Esophagus muscularis mucosa (tissue), 4 donors: ENCODE measurements around the gene LRMDA. TPM values are rescaled to one million over a fixed set of nuclear protein-coding genes. Genes with fewer than 3 reads are reported as not detected.

ENCODE experiments used
- DNase-seq: peaks from one replicate; pipeline ENCODE4 v3.0.0-alpha.2; 2017; ENCODE audit errors: extremely low spot score
- H3K27ac ChIP-seq, 4 donors: fragments of 200-600 bp; sonication (generic); replicated peaks in 1 of 4; 1 replicate in 3 of 4; 2 replicates in 1 of 4; pipeline ENCODE4 v1.5.1; 2016 to 2019; ENCODE audit warnings: mild to moderate bottlenecking in 1 of 4
- H3K27me3 ChIP-seq, 4 donors: fragments of 200-600 bp; sonication (generic); one replicate each; pipeline versions ENCODE4 v1.5.1 to v1.6.0; 2016 to 2019
- H3K36me3 ChIP-seq, 4 donors: fragments of 200-600 bp; sonication (generic); one replicate each; pipeline ENCODE4 v1.5.1; 2016 to 2019
- H3K4me1 ChIP-seq, 4 donors: fragments of 200-600 bp; sonication (generic); one replicate each; pipeline ENCODE4 v1.5.1; 2016 to 2019
- H3K4me3 ChIP-seq, 4 donors: fragments of 200-600 bp; sonication (generic); 1 replicate in 2 of 4; 2 replicates in 2 of 4; pipeline ENCODE4 v1.5.1; 2016 to 2019; ENCODE audit warnings: mild to moderate bottlenecking in 4 of 4, moderate library complexity in 1 of 4
- H3K9me3 ChIP-seq, 4 donors: fragments of 200-600 bp; sonication (generic); 1 replicate in 3 of 4; 2 replicates in 1 of 4; pipeline ENCODE4 v1.5.1; 2016 to 2019
- EP300 ChIP-seq: sonication (generic); formaldehyde crosslinking; IDR thresholded peaks from one replicate; pipeline ENCODE4 v1.6.1; 2017; ENCODE audit warnings: antibody characterized with exemption
- POLR2A ChIP-seq: fragments of 450-650 bp; IDR thresholded peaks from one replicate; pipeline ENCODE4 v1.6.1; 2017; ENCODE audit warnings: antibody characterized with exemption, moderate library complexity, mild to moderate bottlenecking, low read depth
- POLR2AphosphoS5 ChIP-seq, 2 donors: sonication (generic); formaldehyde crosslinking; IDR thresholded peaks; one replicate each; pipeline ENCODE4 v1.6.1; 2017; ENCODE audit warnings: antibody characterized with exemption in 2 of 2
- WGBS: methylation state at CpG from one replicate; pipeline ENCODE4 v1.1.5; 2018; 5-methylcytosine and 5-hydroxymethylcytosine counted together
- intact Hi-C: fragments of 100-400 bp; cut with DNase I; formaldehyde crosslinking; loops from one replicate; pipeline ENCODE4 v1.15.1; 2023
- total RNA-seq, 4 donors: library from RNA; depleted of rRNA; stranded (reverse); fragments of >200 nt; gene quantifications; one replicate each; pipeline versions ENCODE4 v1.1.0 to v1.2.1, GENCODE V29; 2016
- TF ChIP-seq, protein P1 (sequence below), 3 experiments: fragments of 200-600 bp in 2 of 3; fragments of 450-650 bp in 1 of 3; sonication (generic) in 2 of 3; IDR thresholded peaks; one replicate each; pipeline ENCODE4 v1.5.1; 2017 to 2019; ENCODE audit warnings: antibody characterized with exemption in 3 of 3, mild to moderate bottlenecking in 2 of 3, moderate library complexity in 1 of 3

LRMDA gene
- total RNA-seq, 4 donors from 2014 or later, result 14.3 to 34.9 (median 26.5) TPM

DNA sequence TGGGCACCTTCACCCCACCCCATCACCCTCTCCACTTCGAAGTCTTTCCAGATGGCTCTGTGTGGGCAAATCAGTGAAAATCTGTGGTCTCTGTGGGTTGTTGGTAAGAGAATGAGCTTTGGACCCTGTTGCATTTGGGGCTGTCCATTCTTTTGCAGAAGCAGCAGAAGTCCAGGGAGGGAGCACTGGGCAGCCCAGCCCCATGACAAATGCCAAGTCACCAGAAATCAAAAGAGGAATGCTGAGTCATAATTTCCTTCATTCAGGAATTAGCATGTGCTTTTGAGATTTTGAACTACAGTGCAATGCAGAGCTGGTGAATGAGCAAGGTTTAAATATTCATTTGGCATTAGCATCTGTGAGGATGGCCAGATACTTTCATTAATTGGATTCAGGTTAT is 556.2 kb downstream of the LRMDA start:
- no peak for DNase-seq
- intact Hi-C loops, result no loop called here
- 86% methylated on average over 1 of the region's 1 CpG for WGBS

DNA sequence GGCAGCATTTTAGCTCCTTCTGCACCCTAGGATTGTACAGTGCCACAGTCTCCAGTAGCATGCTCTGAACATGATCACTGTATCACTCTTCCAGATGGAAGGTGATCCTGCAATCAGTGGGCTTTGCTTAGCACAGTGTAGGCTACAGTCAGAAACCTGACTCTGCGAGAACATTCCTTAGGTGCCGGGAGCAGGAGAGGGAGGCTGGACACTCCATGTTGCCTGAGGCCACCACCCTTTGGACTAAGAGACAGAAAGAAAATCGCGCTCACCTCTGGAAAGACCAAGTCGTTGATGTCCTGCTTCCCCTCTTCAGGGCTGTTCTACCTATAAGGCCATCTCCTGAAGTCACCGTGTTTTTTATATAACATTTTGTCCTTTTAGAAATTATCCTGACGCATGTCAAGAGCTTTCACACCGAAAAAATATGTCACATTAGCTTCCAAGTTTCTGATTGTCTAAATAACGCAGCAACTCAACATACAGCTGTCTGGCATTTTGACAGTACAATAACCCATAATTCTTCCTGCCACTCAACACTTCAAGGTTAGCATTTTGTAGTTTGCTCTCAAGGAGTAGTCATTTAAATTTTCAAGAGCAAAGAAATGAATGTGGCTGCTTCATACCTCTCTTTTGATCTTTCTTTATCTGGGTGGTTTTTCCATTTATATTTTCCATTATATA is 563.1 kb downstream of the LRMDA start:
- Histone ChIP-seq H3K4me3 (no peak overlapping the region), H3K36me3 (no peaks in the 10 kb centered on the region), H3K27me3 (no peaks in the 10 kb centered on the region), H3K9me3 (no peaks in the 10 kb centered on the region), H3K4me1 (peaks cover 0 to 7% (median 0%) of the 10 kb centered on the region in 4 donors), H3K27ac (no peak overlapping the region)
- intact Hi-C loops, result no loop called here
- TF ChIP-seq POLR2AphosphoS5 (IDR thresholded peaks at IDR 0.05), result no peak
- TF ChIP-seq EP300, result no peak
- TF ChIP-seq POLR2A, result no peak
- TF ChIP-seq, protein P1, sequence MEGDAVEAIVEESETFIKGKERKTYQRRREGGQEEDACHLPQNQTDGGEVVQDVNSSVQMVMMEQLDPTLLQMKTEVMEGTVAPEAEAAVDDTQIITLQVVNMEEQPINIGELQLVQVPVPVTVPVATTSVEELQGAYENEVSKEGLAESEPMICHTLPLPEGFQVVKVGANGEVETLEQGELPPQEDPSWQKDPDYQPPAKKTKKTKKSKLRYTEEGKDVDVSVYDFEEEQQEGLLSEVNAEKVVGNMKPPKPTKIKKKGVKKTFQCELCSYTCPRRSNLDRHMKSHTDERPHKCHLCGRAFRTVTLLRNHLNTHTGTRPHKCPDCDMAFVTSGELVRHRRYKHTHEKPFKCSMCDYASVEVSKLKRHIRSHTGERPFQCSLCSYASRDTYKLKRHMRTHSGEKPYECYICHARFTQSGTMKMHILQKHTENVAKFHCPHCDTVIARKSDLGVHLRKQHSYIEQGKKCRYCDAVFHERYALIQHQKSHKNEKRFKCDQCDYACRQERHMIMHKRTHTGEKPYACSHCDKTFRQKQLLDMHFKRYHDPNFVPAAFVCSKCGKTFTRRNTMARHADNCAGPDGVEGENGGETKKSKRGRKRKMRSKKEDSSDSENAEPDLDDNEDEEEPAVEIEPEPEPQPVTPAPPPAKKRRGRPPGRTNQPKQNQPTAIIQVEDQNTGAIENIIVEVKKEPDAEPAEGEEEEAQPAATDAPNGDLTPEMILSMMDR (IDR thresholded peaks at IDR 0.05), result no peak
- 83% methylated on average over 7 of the region's 9 CpGs for WGBS
- no peak for DNase-seq

More for the DNA sequence above, 556.2 kb downstream of the LRMDA start:
- Histone ChIP-seq H3K9me3 (no peaks in the 10 kb centered on the region), H3K4me3 (no peak overlapping the region), H3K27ac (no peak overlapping the region), H3K36me3 (no peaks in the 10 kb centered on the region), H3K4me1 (peaks cover 0 to 4% (median 0%) of the 10 kb centered on the region in 4 donors), H3K27me3 (no peaks in the 10 kb centered on the region)
- TF ChIP-seq, protein P1 (IDR thresholded peaks at IDR 0.05), result no peak
- TF ChIP-seq POLR2A, result no peak
- no peak for TF ChIP-seq EP300
- no peak for TF ChIP-seq POLR2AphosphoS5 (IDR thresholded peaks at IDR 0.05)

DNA sequence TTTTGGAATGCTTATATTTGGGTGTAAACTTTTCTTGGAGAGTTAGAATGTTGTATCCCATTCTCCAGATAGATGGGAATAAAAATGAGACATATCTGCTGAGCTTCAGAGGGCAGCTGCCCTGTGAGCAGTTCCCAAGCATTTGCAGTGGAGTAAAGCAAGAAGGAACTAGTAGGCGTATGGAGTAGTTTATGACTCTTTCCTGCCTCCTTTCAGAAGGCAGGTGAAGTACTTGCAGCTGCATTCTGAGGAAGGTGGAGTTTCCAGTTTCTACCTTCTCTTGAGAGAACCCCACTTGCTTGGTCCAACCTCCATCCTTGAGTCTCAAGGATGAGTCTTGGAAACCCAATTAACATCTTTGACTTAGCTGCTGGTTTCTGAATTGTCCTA is 563.6 kb downstream of the LRMDA start:
- intact Hi-C loops, result no loop called here
- TF ChIP-seq EP300 (no peak), POLR2AphosphoS5 (IDR thresholded peaks at IDR 0.05) (no peak), POLR2A (no peak)
- TF ChIP-seq, protein P1 (IDR thresholded peaks at IDR 0.05), result no peak
- WGBS, result 86% methylated on average over 1 of the region's 1 CpG

DNA sequence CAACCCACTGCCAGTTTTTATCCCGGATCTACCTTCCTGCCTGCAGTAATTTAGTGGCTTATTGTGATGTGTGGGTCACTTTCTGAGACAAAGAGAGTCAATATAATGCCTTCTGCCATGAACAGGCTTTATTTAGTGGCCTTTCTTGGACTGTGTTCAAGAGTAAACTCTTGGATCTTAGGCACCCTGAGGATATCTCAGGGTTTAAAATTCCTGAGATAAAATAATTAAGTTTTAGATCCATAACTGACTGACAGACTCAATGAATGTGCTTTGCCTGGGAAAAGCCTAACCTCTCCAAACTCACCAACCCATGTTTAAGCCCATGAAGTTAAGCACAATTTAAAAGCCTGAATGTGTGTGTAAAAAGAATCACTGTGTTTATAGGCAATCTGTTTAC is 564.3 kb downstream of the LRMDA start:
- DNase-seq, result no peak
- Histone ChIP-seq H3K9me3 (no peaks in the 10 kb centered on the region), H3K27ac (no peak overlapping the region), H3K4me3 (no peak overlapping the region), H3K36me3 (no peaks in the 10 kb centered on the region), H3K27me3 (no peaks in the 10 kb centered on the region), H3K4me1 (peaks cover 0 to 7% (median 0%) of the 10 kb centered on the region in 4 donors)
- intact Hi-C loops, result no loop called here
- TF ChIP-seq POLR2A (no peak), POLR2AphosphoS5 (IDR thresholded peaks at IDR 0.05) (no peak), EP300 (no peak)
- TF ChIP-seq, protein P1 (IDR thresholded peaks at IDR 0.05), result no peak
- 75% methylated on average over 1 of the region's 1 CpG for WGBS

More for the DNA sequence above, 563.6 kb downstream of the LRMDA start:
- DNase-seq, result no peak
- Histone ChIP-seq H3K9me3 (no peaks in the 10 kb centered on the region), H3K4me3 (no peak overlapping the region), H3K27me3 (no peaks in the 10 kb centered on the region), H3K27ac (no peak overlapping the region), H3K4me1 (peaks cover 0 to 7% (median 0%) of the 10 kb centered on the region in 4 donors), H3K36me3 (no peaks in the 10 kb centered on the region)

DNA sequence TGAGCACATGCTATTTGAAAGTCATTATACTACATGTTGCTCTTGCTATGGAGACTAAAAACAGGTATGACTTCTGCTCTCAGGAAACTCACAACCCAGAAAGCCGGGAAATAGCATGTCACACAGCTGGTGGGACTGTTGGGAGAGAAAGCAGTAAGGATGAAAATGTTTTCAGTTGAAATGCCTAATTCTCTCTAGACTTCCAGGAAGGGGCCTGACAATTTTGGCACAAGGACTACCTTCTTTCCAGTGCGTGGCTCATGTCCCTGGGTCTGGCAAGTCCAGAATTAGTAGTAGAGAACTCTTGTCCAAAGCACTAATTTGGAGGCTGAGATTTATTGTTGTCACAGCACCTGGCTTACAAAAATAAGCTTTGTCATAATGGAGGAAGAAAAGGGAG is 567.6 kb downstream of the LRMDA start:
- DNase-seq, result no peak
- TF ChIP-seq POLR2AphosphoS5 (IDR thresholded peaks at IDR 0.05), result no peak
- no peak for TF ChIP-seq POLR2A
- TF ChIP-seq EP300, result no peak
- TF ChIP-seq, protein P1 (IDR thresholded peaks at IDR 0.05), result no peak

More for the DNA sequence above, 567.6 kb downstream of the LRMDA start:
- Histone ChIP-seq H3K27me3 (no peaks in the 10 kb centered on the region), H3K9me3 (no peaks in the 10 kb centered on the region), H3K4me1 (peaks cover 0 to 7% (median 0%) of the 10 kb centered on the region in 4 donors), H3K36me3 (no peaks in the 10 kb centered on the region), H3K4me3 (no peak overlapping the region), H3K27ac (no peak overlapping the region)
- 74% methylated on average over 2 of the region's 2 CpGs for WGBS
- intact Hi-C loops, result no loop called here
